ENCODE data around the gene NOP53.

DNA sequence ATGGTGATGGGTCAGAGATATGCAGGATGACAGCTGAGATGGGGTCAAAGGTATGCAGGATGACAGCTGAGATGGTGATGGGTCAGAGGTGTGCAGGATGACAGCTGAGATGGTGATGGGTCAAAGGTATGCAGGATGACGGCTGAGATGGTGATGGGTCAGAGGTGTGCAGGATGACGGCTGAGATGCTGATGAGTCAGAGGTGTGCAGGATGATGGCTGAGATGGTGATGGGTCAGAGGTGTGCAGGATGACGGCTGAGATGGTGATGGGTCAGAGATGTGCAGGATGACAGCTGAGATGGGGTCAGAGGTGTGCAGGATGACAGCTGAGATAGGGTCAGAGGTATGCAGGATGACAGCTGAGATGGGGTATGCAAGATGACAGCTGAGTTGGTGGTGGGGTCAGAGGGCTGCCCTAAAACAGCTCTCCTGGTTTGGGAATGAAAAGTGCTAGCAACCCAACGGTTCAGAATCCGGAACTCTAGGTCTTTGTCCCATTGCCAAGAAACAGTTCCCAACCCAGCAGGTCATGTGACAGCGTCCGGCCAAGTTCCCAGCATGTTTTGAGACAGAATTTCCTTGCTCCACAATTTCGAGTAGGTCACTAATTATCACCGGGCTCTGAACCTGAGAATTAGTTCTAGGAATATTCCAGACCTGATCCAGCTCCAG lies 36.4 kb downstream of the NOP53 start:
- TF ChIP-seq TAF1 (IDR thresholded peaks at IDR 0.05; ENCODE audit: borderline replicate concordance, low read depth, low read length) (no peak), POLR2AphosphoS5 (IDR thresholded peaks at IDR 0.05; ENCODE audit: low read depth, low read length) (no peak), POLR2A (IDR thresholded peaks at IDR 0.05; ENCODE audit: low read depth, low read length) (no peak)
